ENCODE data around the gene NHERF1. TPM values are rescaled to one million over a fixed set of nuclear protein-coding genes. Genes with fewer than 3 reads are reported as not detected.

Gene NHERF1
- total and polyA plus RNA-seq, 5 donors = 6.1 to 11.6 (median 9.2) TPM

DNA sequence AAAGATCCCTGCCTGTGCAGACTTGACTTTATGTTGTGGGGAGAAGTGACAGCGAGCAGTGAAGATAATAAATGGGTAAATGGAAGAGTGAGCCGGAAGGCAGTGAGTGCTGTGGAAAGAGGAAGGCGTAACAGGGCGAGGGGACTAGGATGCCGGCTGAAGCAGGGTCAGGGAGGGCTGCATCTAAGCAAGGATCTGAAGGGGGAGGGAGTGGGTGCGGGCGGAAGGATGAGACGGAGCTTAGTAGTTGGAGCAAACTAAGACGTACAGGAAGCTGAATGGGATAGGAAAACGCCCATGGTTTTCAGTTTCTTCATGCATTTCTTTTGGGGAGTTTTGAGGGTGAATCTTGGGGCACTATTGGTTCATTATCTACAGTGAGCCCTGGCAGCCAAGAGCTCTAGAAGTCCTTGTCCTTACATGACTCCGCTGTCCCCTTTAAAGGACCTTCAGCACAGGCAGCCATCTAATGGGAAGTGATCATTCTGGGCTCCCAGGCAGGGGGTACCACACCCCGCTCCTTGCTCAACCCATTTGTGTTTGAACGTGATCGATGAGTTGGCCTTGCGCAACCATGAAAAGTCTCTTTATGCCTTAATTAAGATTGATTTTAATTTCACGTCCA lies 38.1 kb downstream of the NHERF1 start:
- 82% methylated on average over 16 of the region's 16 CpGs for WGBS
- H3K27ac ChIP-seq (ENCODE audit: low read length) = no peak overlapping the region
- H3K9me3 ChIP-seq (ENCODE audit: control insufficient read depth, low read length) = no peaks in the 10 kb centered on the region
- H3K4me1 ChIP-seq (ENCODE audit: control insufficient read depth, insufficient read depth, low read length) = no peaks in the 10 kb centered on the region
- intact Hi-C loops (cut with DNase I) = no loop called here
- no peaks in the 10 kb centered on the region for H3K27me3 ChIP-seq (ENCODE audit: control insufficient read depth, insufficient read depth)
- ATAC-seq (peak in 1 of 2 donors; percentile 14), DNase-seq (peak in 2 of 3 donors; percentile 72 to 78)
- H3K4me3 ChIP-seq (ENCODE audit: low read length) = no peak overlapping the region

DNA sequence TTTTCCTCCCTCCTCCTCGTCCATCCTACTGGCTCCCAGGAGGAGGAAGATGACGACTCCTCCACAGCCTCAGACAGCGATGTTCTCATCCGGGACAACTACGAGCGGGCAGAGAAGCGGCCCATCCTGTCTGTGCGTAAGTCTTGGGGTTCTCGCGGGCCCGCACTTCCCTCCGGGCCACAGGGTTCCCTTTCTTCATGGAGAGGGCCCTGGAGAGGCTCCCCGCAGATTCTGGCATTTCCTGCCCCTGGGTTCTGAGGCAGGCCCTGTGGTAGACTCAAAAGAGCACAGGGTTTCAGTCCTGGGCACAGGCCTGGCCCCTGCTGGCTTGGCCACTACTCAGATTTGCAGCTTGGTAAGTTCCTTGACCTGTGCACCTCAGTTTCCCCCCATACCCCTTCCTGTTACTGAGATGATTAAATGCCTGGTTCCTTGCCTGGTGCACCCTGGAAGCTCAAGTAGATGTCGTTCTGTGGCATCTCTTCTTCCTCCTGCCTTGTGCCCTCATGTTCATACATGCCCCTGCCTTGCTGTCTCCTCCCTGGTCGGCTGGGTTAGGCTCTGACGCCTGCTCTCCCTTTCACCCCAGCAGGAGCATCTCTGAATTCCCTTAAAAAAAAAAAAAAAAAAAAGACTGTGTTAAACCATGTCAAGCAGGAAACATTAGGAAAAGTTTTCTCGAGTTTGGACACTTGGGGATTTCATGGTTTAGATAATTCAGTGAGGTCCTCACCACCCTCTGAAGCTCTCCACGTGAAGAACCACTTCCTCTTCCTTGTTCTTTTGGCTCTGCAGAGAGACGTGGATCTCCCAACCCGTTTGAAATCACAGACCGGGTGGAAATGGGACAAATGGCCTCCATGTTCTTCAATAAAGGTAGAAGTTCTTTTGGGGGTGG lies 42.0 kb downstream of the NHERF1 start:
- no peak overlapping the region for H3K4me3 ChIP-seq (ENCODE audit: low read length)
- intact Hi-C loops (cut with DNase I) = loop anchor here (2.0 to 5.0 kb wide), 4 partner anchors 72 to 167 kb away; no protein-coding TSS in a partner anchor
- no peak for DNase-seq
- no peaks in the 10 kb centered on the region for H3K4me1 ChIP-seq (ENCODE audit: control insufficient read depth, insufficient read depth, low read length)
- peak in 1 of 2 donors; percentile 4 for ATAC-seq
- H3K27ac ChIP-seq (ENCODE audit: low read length) = no peak overlapping the region
- no peaks in the 10 kb centered on the region for H3K27me3 ChIP-seq (ENCODE audit: control insufficient read depth, insufficient read depth)
- H3K9me3 ChIP-seq (ENCODE audit: control insufficient read depth, low read length) = no peaks in the 10 kb centered on the region
- WGBS = 78% methylated on average over 21 of the region's 21 CpGs

DNA sequence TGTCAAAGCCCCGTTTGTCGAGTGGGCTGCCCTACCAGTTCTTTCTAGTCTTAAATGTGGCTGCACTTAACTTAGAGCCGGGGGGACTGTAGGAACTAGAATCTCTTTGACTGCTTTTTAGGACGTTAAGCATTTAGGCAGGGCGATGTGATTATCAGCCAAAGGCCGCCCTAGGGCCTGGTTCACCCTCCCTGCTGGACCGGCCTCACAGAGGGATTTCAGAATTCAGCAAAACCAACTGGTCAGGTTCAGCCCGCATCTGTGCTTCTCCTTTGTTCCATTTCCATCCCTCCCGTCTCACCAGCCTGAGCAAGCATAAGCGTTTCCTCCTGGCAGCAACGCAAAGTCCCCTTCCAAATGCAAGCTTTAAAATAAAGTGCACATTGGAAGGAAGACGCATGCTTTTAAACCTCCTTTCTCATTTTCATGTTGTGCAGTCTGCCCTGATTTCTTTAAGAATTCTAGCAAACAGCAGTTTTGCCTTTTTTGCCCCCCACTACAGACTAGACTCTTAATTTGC lies 44.2 kb downstream of the NHERF1 start:
- Histone ChIP-seq H3K27ac (ENCODE audit: low read length) (no peak overlapping the region), H3K4me3 (ENCODE audit: low read length) (no peak overlapping the region), H3K4me1 (ENCODE audit: control insufficient read depth, insufficient read depth, low read length) (no peaks in the 10 kb centered on the region), H3K27me3 (ENCODE audit: control insufficient read depth, insufficient read depth) (no peaks in the 10 kb centered on the region), H3K9me3 (ENCODE audit: control insufficient read depth, low read length) (no peaks in the 10 kb centered on the region)
- no peak for DNase-seq
- ATAC-seq = no peak
- intact Hi-C loops (cut with DNase I) = loop anchor here in 2 of 4 donors (5.0 kb wide), 2 partner anchors 70 to 165 kb away; no protein-coding TSS in a partner anchor
- WGBS = 93% methylated on average over 12 of the region's 12 CpGs

DNA sequence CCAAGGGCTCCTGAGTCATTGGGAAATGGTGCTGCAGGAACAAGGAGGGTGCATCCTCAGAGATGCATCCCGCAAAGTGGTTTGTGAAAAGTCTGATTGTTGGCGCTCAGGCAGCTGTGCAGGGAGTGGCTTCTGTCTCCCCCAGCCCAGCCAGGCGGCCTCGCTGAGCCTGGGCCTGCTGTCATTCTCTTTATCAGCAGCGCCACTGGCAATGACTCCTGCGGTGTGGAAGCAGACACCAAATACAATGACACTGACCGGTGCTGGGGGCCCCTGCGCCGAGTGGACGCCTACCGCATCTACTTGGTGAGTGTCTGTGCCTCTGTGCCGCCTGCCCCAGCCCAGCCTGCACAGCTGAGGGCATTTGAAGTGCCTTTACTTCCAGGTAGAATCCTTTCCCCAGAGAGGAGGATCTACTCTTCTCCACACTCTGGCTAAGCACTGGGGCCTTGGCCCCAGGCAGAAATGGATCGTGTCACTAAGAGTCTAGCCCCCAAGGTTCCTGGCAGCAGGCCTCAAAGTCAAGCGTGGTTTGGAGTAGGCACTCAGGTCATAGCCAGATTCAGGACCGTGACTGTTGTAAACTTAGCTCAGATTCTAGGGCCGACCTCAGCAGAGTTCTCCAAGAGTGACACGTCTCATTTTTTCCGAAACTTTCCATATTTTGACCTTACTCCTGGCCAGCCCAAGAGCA lies 47.0 kb downstream of the NHERF1 start:
- WGBS = 87% methylated on average over 18 of the region's 18 CpGs
- no peak overlapping the region for H3K27ac ChIP-seq (ENCODE audit: low read length)
- intact Hi-C loops (cut with DNase I) = no loop called here
- no peaks in the 10 kb centered on the region for H3K4me1 ChIP-seq (ENCODE audit: control insufficient read depth, insufficient read depth, low read length)
- no peaks in the 10 kb centered on the region for H3K9me3 ChIP-seq (ENCODE audit: control insufficient read depth, low read length)
- H3K4me3 ChIP-seq (ENCODE audit: low read length) = no peak overlapping the region
- H3K27me3 ChIP-seq (ENCODE audit: control insufficient read depth, insufficient read depth) = no peaks in the 10 kb centered on the region
- ATAC-seq = no peak
- peak in 1 of 3 donors; percentile 34 for DNase-seq

DNA sequence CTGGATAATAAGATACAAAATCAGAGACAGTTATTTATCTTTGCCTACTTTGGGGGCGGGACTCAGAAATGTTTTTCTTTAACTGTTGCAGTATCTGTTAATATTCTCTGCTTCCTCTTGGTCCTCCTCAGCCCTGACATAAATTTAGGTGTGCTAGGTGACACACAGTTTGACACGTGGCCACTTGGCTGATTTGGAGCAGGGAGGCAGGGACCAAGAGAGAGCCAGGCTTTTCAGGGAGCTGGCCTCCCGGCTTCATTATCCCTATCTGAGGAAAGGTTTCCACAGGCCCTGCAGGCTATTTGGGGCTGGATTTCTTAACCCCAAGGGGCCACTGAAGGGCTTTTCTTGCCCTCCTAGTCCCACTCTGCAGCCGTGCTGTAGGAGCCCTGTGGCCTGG lies 47.8 kb downstream of the NHERF1 start:
- ATAC-seq (no peak), DNase-seq (peak in 1 of 3 donors; percentile 4)
- H3K4me1 ChIP-seq (ENCODE audit: control insufficient read depth, insufficient read depth, low read length) = no peaks in the 10 kb centered on the region
- intact Hi-C loops (cut with DNase I) = no loop called here
- no peak overlapping the region for H3K4me3 ChIP-seq (ENCODE audit: low read length)
- H3K27me3 ChIP-seq (ENCODE audit: control insufficient read depth, insufficient read depth) = no peaks in the 10 kb centered on the region
- no peak overlapping the region for H3K27ac ChIP-seq (ENCODE audit: low read length)
- no peaks in the 10 kb centered on the region for H3K9me3 ChIP-seq (ENCODE audit: control insufficient read depth, low read length)
- WGBS = 84% methylated on average over 4 of the region's 4 CpGs

DNA sequence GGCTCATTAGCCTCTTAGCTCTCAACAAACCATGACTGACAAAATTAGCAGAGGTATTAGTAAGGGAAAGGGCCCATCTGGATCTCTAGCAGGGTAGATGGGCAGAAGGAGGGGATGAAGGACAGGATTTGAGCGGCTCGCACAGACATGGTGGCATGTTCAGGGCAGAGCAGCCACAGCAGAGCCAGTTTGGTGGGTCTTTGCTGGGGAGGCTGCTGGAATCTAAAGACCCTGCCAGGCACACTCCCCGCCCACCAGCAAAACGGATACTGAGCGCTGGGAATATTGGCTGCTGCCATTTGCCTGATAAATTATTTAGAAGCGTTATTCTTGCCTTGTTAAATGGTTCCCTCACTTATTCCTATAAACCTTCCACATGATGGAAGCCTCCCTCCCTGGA lies 48.4 kb downstream of the NHERF1 start:
- Histone ChIP-seq H3K27me3 (ENCODE audit: control insufficient read depth, insufficient read depth) (no peaks in the 10 kb centered on the region), H3K9me3 (ENCODE audit: control insufficient read depth, low read length) (no peaks in the 10 kb centered on the region), H3K27ac (ENCODE audit: low read length) (no peak overlapping the region), H3K4me1 (ENCODE audit: control insufficient read depth, insufficient read depth, low read length) (no peaks in the 10 kb centered on the region), H3K4me3 (ENCODE audit: low read length) (no peak overlapping the region)
- intact Hi-C loops (cut with DNase I) = no loop called here
- 86% methylated on average over 6 of the region's 6 CpGs for WGBS
- DNase-seq (peak in 1 of 3 donors; percentile 5), ATAC-seq (no peak)

DNA sequence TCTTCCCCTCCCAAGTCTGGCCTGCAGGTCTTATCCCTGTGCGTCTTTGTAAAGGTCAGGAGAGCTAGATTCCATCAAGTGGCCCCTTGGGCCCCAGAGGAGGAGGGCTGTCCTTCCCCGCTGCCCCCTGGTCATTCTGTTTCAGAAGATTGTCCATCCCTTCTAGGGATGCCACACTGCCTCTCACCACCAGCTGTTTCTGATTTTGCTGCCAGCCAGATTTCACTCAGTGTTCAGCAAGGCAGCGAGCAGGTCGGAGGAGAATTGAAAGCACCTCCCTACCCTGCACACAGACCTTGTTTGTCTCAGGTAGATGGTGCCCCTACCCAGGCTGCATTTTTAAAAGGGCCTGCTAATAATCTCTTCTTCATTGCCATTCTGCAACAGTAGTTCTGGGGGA lies 49.4 kb downstream of the NHERF1 start:
- intact Hi-C loops (cut with DNase I) = no loop called here
- Histone ChIP-seq H3K9me3 (ENCODE audit: control insufficient read depth, low read length) (no peaks in the 10 kb centered on the region), H3K4me3 (ENCODE audit: low read length) (no peak overlapping the region), H3K27ac (ENCODE audit: low read length) (no peak overlapping the region), H3K27me3 (ENCODE audit: control insufficient read depth, insufficient read depth) (no peaks in the 10 kb centered on the region), H3K4me1 (ENCODE audit: control insufficient read depth, insufficient read depth, low read length) (no peaks in the 10 kb centered on the region)
- WGBS = 95% methylated on average over 4 of the region's 4 CpGs
- ATAC-seq (no peak), DNase-seq (peak in 1 of 3 donors; percentile 21)

DNA sequence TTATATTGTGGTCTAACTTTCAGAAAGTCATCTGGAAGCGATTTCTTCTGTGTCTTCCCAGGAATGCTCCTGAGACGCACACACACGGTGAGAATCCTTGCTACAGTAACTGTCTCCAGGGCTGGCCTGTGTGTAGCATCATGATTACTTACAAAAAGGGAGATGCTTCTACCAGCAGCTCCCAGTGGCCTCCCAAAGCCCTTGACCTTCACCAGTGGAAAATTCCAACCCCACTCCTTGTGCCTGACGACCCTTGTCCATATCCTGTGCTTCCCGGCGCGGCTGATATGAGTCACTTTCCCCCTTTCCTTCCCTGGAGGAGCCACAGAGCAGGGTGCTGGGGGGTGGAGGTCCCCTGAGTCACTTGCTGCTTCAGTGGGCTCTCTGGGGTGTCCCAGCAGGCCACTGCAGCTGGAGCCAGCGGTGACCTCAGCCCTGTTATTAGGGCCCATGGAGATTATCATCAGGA lies 49.8 kb downstream of the NHERF1 start:
- Histone ChIP-seq H3K4me1 (ENCODE audit: control insufficient read depth, insufficient read depth, low read length) (no peaks in the 10 kb centered on the region), H3K4me3 (ENCODE audit: low read length) (no peak overlapping the region), H3K27ac (ENCODE audit: low read length) (no peak overlapping the region), H3K9me3 (ENCODE audit: control insufficient read depth, low read length) (no peaks in the 10 kb centered on the region), H3K27me3 (ENCODE audit: control insufficient read depth, insufficient read depth) (no peaks in the 10 kb centered on the region)
- WGBS = 72% methylated on average over 8 of the region's 8 CpGs
- ATAC-seq (no peak), DNase-seq (peak in 1 of 3 donors; percentile 4)
- intact Hi-C loops (cut with DNase I) = no loop called here

DNA sequence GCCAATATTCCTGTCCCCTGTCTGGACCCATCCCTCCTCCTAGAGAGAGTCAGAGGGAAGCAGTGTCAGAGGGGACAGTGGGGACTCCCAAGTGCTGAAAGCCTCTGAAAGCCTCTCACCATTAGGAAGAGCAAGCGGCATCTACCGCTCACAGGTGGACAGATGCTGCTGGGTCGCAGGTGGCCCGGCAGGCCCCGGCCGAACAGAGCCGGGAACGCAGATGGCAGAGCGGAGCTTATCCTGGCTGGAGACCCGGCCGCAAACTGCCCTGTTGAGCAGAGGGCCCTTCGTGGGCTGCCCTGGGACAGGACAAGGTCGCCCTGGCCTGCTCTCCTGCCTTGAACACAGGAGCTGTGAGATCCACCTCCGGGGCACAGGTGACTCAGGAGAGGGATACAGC lies 50.7 kb downstream of the NHERF1 start:
- H3K4me3 ChIP-seq (ENCODE audit: low read length) = no peak overlapping the region
- H3K9me3 ChIP-seq (ENCODE audit: control insufficient read depth, low read length) = no peaks in the 10 kb centered on the region
- intact Hi-C loops (cut with DNase I) = no loop called here
- ATAC-seq = no peak
- DNase-seq = peak in 1 of 3 donors; percentile 50
- no peak overlapping the region for H3K27ac ChIP-seq (ENCODE audit: low read length)
- 96% methylated on average over 14 of the region's 14 CpGs for WGBS
- H3K27me3 ChIP-seq (ENCODE audit: control insufficient read depth, insufficient read depth) = no peaks in the 10 kb centered on the region
- no peaks in the 10 kb centered on the region for H3K4me1 ChIP-seq (ENCODE audit: control insufficient read depth, insufficient read depth, low read length)

DNA sequence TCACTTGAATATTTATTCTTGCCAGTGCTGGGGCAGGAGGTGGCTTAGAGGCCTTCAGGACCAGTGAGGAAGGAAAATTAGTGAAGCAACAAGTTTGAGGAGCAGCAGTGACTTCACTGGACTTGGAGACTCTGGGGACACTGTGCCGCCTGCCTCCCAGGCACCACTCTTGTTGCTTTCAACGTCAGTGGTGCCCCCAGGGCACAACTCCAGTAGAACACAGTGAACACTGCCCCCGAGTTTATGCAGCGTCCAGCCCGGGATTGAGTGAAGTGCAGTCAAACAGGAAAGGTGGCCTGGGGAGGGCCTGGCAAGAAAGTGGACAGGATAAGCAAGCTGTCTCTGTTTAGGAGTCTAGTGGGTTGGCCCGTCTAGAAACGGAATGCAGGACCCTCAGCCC lies 52.1 kb downstream of the NHERF1 start:
- Histone ChIP-seq H3K4me1 (ENCODE audit: control insufficient read depth, insufficient read depth, low read length) (peaks cover 2% of the 10 kb centered on the region), H3K27me3 (ENCODE audit: control insufficient read depth, insufficient read depth) (no peaks in the 10 kb centered on the region), H3K27ac (ENCODE audit: low read length) (no peak overlapping the region), H3K4me3 (ENCODE audit: low read length) (no peak overlapping the region), H3K9me3 (ENCODE audit: control insufficient read depth, low read length) (no peaks in the 10 kb centered on the region)
- DNase-seq = peak in 1 of 3 donors; percentile 27
- no peak for ATAC-seq
- WGBS = 76% methylated on average over 7 of the region's 7 CpGs
- intact Hi-C loops (cut with DNase I) = no loop called here
